ENCODE results near the gene FRMD1.
"Not testable (repeated sequence)": the region's sequence is repeated elsewhere in the genome, so short reads cannot be mapped to it uniquely, and the experiment has no call there.

The FRMD1 gene

GRCh38 chr6:168093634-168094033 lies 14.6 kb upstream of the FRMD1 start:
- no peak for DNase-seq

DNA sequence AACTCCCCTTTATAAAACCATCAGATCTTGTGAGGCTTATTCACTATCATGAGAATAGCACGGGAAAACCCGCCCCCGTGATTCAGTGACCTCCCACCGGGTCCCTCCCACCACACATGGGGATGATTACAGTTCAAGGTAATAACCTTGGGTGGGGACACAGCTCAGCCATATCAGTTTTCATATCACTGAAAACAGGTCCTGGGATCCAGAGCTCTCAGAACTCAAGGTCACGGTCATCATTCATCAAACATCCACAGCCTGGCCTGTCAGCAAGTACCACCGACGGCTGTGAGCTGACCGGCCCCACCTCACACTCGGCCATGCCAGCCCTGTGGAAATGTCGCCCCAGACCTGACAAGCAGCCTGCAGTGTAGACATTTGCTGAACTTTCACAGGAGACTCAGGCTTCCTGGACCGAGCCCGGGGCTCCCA lies 14.1 kb upstream of the FRMD1 start:
- no peak for DNase-seq

- no peak for DNase-seq
Measured at GRCh38 chr6:168092541-168092940, 13.5 kb upstream of the FRMD1 start.

GRCh38 chr6:168091381-168092264 lies 12.6 kb upstream of the FRMD1 start:
- DNase-seq = no peak

DNA sequence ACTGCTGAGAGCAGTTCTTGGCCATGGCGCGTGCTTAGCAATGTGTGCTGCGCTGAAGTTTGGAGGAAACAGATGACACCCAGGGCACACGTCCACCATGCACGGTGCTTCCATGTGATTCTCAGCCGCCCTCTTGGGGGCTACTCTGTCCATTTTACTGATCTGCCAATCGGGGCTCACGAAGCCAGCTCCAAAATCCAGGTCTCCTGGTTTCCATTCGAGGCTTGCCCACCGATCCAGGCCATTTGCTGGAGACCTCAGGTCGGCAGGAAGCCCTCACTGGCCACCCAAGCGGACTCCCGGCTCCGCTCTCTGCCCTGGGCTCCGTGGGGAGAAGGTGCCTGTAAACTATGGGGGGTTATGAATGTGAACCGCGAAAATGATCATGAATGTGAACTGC lies 11.7 kb upstream of the FRMD1 start:
- no peak for DNase-seq

- DNase-seq = no peak
Measured at GRCh38 chr6:168090064-168090690, 11.2 kb upstream of the FRMD1 start.

- DNase-seq = peak; percentile 60
Measured at GRCh38 chr6:168089186-168090063, 10.4 kb upstream of the FRMD1 start.

DNA sequence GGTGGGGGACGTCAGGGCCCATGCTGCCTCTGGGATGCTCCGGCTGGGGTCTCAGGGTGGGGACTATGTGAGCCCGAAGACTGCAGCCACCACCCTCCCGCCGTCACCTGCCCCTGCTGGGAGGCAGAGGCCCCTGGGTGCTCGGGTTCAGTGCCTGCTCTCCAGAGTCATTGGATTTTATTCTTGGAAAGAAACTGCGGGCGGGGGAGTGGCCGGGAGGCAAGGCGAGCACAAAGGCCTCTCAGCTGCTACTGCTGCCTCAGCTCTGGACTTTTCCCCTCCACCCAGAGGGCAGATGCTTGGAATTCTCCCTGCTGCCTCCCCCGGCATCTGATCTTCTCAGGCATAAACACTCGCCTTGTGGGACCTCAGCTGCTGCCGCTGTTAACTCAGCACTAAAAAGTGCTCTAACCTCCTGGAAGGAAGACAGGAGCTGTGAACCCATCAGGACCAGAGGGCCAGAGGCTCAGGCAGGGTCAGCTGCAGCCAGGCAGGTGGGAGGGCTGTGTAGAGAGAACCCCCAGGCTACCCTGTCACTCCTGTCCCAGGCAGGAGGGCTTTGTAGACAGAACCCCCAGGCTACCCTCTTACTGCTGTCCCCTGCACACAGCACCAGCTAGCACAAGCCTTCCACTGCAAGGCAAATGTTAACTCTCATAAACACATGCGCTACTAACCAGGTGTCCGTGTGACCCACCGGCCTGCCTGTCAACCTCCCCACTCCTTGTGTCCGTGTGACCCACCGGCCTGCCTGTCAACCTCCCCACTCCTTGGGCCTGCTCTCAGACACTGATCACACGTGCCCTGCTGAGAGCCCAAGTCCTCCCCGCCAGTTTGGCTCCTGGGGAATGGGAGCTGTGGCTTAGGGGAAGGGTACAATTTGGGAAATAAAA lies 9.4 kb upstream of the FRMD1 start:
- no peak for DNase-seq

DNA sequence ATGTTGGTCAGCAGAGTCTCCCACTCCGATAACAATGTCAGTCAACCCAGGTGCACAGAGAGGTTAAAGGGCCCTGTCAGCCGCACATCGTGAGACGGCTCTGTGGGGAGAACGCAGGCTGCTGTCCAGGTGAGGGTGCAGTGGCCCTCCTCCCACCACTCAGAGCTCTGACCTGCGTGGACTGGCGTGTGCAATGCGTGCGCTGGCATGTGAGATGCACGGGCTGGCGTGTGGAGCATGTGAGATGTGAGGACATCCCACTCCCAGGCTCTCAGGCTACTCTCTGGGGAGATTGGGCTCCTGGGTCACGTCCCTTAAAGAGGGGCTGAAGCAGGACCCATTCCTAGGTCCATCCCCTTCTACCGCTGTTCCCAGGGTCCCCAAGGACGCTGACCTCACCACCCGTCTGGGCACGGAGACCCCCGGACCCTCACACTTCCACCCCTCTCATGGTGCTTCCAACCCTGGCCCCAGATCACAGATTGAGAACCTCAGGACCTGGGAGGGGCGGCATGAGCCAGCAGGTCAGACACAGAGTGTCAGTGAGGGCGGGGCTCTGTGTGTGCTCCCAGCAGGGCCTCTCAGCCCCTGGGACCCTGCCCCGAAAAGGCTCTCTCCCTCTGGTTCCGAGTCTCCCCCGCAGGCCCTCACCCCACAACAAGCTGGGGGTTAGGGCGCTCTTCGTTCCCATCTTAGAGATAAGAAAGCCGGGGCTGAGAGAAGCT lies 8.6 kb upstream of the FRMD1 start:
- no peak for DNase-seq

DNA sequence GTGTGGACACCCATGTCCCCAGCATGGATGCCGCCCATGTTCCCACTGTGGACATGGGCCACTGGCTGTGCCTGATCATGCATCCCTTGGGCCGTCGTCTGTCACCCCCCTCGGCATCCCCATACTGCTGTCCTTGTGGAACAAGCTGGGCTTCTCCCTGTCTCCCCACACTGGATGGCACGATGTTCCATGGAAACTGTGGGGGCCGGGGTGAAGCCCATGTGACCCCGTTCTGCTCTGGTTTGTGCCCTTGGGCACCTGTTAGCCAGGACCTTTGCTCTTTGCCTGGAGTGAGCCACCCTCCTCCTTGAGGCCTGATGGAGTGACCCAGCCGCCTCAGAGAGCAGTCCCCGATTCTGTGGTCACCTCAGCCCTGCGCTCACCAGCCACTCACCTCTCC lies 7.6 kb upstream of the FRMD1 start:
- DNase-seq = no peak

GRCh38 chr6:168086066-168086465 lies 7.1 kb upstream of the FRMD1 start:
- no peak for DNase-seq

DNA sequence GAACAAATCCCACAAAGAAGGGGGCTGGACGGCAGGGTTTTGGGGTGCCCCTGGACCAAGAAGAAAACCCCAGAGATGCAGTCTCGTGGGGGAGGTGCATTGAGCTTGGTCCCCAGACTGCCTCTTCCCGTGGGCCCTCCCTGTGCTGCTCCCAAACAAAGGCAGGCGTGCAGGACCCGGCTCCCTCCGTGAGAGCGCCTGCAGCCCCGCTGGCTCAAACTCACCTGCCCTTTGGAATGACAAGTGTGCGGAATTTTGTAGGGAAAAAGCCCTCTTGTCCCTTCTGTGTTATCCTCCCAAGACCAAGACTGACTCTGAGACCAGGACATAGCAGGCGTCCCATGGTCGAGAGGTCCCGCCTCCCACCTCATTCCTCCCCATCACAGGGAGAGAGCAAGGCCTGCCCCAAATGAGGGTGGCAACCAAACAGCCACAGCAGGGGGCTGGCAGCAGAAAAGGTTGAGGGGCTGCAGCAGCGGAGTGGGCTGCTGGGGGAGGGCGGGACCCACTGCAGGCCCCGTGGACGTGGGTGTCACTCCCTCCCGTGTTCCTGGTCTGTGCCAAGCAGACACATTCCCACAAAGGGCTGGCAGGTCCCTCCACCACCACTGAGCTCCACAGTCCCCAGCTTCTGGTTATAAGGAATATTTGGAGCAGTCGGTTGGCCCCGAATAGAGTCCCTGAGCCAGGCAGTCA lies 5.6 kb upstream of the FRMD1 start:
- DNase-seq = no peak

DNA sequence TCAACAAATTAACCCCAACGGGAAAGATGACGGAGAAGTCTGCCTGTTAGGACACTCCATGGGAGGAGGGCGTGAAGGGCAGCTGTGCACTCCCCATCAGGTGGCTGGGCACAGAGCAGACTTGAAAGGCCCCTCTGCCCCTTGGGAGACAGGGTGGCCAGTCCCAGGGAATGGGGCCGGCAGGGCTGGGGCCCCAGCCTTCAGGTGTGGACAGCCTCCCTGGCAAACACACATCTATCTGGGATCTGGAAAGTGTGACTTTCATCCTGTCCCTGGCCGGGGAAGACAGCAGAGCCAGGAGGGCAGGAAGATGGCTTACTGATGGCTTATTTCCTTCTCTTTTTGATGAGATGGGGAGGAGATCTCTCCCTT lies 4.5 kb upstream of the FRMD1 start:
- no peak for DNase-seq

DNA sequence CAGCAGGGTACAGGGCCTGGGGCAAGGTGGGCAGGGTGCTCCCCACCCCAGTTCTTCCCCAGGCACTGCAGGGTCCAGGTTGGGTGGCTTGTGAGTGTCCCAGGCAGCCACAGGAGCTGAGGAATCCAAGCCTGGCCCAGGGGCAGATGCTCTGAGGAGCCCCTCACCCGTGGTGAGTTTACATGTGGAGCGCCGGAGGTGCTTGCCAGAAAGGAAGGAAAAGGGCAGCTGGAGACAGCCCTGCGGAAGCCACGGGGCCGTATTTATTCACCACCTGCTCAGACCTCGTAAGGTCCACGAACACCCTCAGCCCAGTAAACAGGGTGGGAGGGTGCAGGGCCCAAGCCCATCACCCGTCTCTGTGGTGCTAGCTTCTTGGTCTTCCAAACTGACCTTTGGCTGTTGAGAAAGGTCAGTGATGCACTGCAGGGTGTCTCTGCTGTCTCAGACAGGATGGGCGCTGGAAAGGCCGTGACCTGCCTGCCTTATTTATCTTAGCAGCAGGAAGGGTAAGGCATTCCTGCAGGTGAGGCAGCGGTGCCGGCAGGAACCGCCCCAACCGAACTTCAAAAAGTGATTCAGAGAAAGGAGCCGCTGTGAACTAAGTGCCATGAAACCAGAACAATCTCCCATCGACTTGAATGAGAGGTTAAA lies 4.0 kb upstream of the FRMD1 start:
- DNase-seq = no peak

DNA sequence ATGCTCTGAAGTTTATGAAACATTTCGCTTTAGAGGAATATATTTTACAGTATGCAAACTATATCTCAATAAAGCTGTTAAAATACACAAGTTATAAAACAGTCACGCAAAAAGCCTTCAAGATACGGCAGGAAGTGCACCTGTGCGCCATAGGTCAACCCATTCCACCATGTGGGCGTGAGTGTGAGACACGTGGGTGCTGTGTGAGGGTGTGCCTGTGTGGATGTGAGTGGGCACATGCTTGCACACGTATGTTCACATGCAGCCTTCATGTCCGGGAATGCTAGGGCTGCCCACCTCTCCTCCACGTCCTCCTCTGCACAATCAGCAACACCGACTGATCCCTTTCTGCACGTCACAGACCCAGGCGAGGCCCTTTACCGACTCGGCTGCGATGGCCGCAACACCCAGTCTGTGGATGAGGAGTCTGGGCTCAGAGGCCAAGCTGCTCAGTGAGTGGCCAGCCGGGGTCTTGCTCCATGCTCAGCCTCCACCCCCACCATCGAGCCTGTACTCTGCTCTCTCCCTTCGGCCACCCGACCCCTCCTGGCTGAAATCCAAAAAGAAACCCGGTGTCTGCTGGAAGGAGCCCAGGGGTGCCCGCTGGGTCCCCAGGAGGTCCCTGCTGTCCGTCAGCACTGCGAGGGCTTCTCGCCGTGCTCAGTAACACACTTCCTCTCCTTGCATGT lies 3.0 kb upstream of the FRMD1 start:
- DNase-seq = no peak

DNA sequence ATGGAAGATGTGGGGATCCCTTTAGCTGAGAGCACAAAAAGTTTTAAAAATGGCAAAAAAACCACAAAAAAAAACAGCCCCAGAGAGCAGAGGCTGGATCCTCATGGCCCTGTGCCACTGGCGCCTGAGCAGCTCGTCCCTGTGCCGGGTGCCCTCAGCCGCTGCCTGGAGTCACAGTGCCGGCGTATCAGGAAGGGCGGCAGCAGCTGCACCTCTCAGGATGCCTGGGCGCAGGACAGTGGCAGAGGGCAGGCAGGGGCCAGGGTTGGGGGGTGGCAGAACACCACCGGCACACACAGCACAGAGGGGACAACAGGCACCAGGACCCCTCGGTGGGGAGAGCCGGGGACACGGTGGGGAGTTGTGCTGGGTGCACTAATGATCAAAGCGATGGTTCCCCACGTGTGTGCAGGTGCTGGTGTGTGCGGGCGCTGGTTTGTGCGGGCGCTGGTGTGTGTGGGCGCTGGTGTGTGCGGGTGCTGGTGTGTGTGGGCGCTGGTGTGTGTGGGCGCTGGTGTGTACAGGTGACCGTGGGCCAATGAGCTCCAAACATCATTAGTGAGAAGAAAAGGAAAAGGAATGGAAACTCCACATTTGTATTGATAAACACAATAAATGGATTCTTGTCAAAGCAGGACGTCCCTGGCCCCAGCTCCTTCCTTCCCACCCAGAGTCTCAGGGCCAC lies 1.5 kb upstream of the FRMD1 start:
- no peak for DNase-seq

DNA sequence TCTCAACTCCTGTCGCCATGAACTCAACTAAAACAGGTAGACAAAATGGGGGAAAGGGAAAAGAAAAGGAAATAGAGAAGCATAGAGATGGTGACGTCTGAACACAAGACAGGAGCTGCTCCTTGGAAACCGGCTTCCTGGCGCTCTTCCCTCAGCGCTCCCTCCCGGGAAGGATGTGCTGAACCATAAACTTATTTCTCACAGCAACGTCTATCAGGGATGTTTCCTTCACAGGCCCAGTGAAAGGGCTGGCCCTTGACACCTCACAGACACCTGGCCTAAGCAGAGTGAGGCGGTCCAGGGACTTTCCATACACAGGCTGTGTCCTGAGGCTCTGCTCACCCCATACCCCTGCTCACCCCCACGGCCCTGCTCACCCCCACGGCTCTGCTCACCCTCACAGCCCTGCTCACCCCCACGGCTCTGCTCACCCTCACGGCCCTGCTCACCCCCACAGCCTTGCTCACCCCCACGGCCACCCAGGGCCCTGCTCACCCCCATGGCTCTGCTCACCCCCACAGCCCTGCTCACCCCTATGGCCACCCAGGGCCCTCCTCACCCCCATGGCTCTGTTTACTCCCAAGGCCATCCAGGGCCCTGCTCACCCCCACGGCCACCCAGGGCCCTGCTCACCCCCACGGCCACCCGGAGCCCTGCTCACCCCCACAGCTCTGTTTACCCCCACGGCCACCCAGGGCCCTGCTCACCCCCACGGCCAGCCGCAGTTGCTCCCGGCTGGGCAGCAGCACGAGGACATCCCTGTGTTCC lies 653 bp downstream of the FRMD1 start:
- no peak for DNase-seq

DNA sequence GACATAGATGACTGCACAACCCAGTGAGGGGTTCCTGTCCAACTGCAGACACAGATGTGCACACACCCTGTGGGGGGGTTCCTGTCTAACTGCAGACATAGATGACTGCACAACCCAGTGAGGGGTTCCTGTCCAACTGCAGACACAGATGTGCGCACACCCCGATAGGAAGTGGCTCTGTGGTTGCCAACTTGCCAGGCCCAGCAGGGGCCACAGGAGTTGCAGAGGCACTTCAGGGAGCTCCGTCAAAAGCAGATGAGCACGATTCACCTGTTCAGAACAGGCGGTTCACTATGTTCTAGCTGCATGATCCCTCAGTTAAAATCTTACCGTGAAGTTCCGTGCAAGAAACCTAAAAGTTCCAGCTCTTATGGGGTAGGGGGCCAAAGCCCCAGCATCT lies 1.6 kb downstream of the FRMD1 start:
- not testable (repeated sequence) for DNase-seq

DNA sequence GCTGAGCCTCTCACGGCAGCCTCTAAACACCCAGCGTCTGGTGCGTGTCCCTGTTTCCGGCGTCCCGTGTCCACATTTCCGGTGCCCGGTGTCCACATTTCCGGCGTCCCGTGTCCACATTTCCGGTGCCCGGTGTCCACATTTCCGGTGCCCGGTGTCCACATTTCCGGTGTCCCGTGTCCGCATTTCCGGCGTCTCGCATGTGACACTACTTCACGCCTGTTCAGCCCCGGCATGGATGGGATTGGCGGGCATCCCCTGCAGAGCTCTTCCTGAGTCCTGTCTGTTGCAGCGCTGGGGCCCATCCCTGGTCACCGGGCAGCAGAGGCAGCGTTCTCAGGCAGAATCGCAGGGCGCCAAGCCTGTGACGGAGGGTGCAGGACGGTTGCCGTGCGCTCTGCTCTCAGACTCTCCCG lies 3.2 kb downstream of the FRMD1 start:
- DNase-seq = no peak

Data from NCI-H2171 (cell line).